GM18520 (cell line): ENCODE data around the gene CCN5.
"Not testable (repeated sequence)": the region's sequence is repeated elsewhere in the genome, so short reads cannot be mapped to it uniquely, and the experiment has no call there.

Experiments
- ATAC-seq: cut with Tn5 transposase; IDR thresholded peaks from one replicate; pipeline ENCODE4 v1.9.1; 2021; ENCODE audit not compliant: unreplicated experiment

The CCN5 gene

GRCh38 chr20:44714701-44715498 lies at the start of gene CCN5:
CCN5 (plus strand) TSS chr20:44715369; CDS start chr20:44715391, 22 bp downstream.
- ATAC-seq: no peak

- ATAC-seq: no peak
Observed at GRCh38 chr20:44666066-44666465, 49.1 kb upstream of the CCN5 start.

- not testable (repeated sequence) for ATAC-seq
Observed at GRCh38 chr20:44670851-44671250, 44.3 kb upstream of the CCN5 start.

GRCh38 chr20:44671541-44671940 lies 43.6 kb upstream of the CCN5 start:
- not testable (repeated sequence) for ATAC-seq

- not testable (repeated sequence) for ATAC-seq
Observed at GRCh38 chr20:44672318-44672902, 42.8 kb upstream of the CCN5 start.

- no peak for ATAC-seq
Observed at GRCh38 chr20:44678242-44678641, 36.9 kb upstream of the CCN5 start.

GRCh38 chr20:44678990-44679611 lies 36.1 kb upstream of the CCN5 start:
- ATAC-seq: no peak

GRCh38 chr20:44681796-44682566 lies 33.2 kb upstream of the CCN5 start:
- ATAC-seq: no peak

- no peak for ATAC-seq
Observed at GRCh38 chr20:44683263-44684046, 31.7 kb upstream of the CCN5 start.

GRCh38 chr20:44684047-44684967 lies 30.9 kb upstream of the CCN5 start:
- no peak for ATAC-seq

- ATAC-seq: no peak
Observed at GRCh38 chr20:44686934-44687333, 28.2 kb upstream of the CCN5 start.

GRCh38 chr20:44688053-44688625 lies 27.0 kb upstream of the CCN5 start:
- no peak for ATAC-seq

GRCh38 chr20:44689809-44690208 lies 25.4 kb upstream of the CCN5 start:
- no peak for ATAC-seq

- ATAC-seq: no peak
Observed at GRCh38 chr20:44690781-44691423, 24.3 kb upstream of the CCN5 start.

GRCh38 chr20:44691424-44692423 lies 23.4 kb upstream of the CCN5 start:
- ATAC-seq: no peak

- ATAC-seq: no peak
Observed at GRCh38 chr20:44692932-44693480, 22.2 kb upstream of the CCN5 start.

GRCh38 chr20:44693627-44694026 lies 21.5 kb upstream of the CCN5 start:
- ATAC-seq: no peak
